ENCODE results near the gene FOXO4.

Gene FOXO4

GRCh38 chrX:71099736-71100135, 4.1 kb downstream of the FOXO4 start:
- DNase-seq, result no peak

GRCh38 chrX:71100581-71101505, 5.2 kb downstream of the FOXO4 start:
- no peak for DNase-seq

- DNase-seq, result no peak
These were observed 6.6 kb downstream of the FOXO4 start for GRCh38 chrX:71102292-71102691.

GRCh38 chrX:71103110-71103983, 7.7 kb downstream of the FOXO4 start:
- DNase-seq, result no peak

- no peak for DNase-seq
These were observed 10.0 kb downstream of the FOXO4 start for GRCh38 chrX:71105628-71106027.

- peak; percentile 30 for DNase-seq
These were observed 10.8 kb downstream of the FOXO4 start, which contains the start of gene CXorf65 for GRCh38 chrX:71106427-71106826. CXorf65 (minus strand) TSS chrX:71106740; CDS start chrX:71106556, 184 bp downstream.

- DNase-seq, result no peak
These were observed 11.6 kb downstream of the FOXO4 start for GRCh38 chrX:71107245-71107644.

- no peak for DNase-seq
These were observed 12.2 kb downstream of the FOXO4 start for GRCh38 chrX:71107762-71108360.

GRCh38 chrX:71109051-71109450, 13.4 kb downstream of the FOXO4 start:
- DNase-seq, result no peak

- DNase-seq, result no peak
These were observed 15.6 kb downstream of the FOXO4 start, which contains the start of gene IL2RG for GRCh38 chrX:71111141-71111843. IL2RG (minus strand) TSS chrX:71111577; CDS start chrX:71111539, 38 bp downstream.

- DNase-seq, result no peak
These were observed 16.3 kb downstream of the FOXO4 start for GRCh38 chrX:71111921-71112431.

- DNase-seq, result no peak
These were observed 21.7 kb downstream of the FOXO4 start for GRCh38 chrX:71117358-71117757.

- DNase-seq, result peak; percentile 79
These were observed 22.7 kb downstream of the FOXO4 start, which contains the start of gene MED12 for GRCh38 chrX:71118032-71118984. MED12 (plus strand) TSS chrX:71118596; CDS start chrX:71118755, 159 bp downstream.

- peak; percentile 36 for DNase-seq
These were observed 23.4 kb downstream of the FOXO4 start for GRCh38 chrX:71118985-71119535.

GRCh38 chrX:71128166-71128833, 32.6 kb downstream of the FOXO4 start:
- DNase-seq, result no peak

- peak; percentile 78 for DNase-seq
These were observed 33.5 kb downstream of the FOXO4 start for GRCh38 chrX:71128915-71129765.

- DNase-seq, result no peak
These were observed 35.9 kb downstream of the FOXO4 start for GRCh38 chrX:71131510-71131909.

GRCh38 chrX:71140440-71140839, 44.8 kb downstream of the FOXO4 start:
- no peak for DNase-seq

- DNase-seq, result no peak
These were observed 47.9 kb downstream of the FOXO4 start for GRCh38 chrX:71143508-71143907.
